ENCODE results near the gene TBC1D17. TPM values are rescaled to one million over a fixed set of nuclear protein-coding genes. Genes with fewer than 3 reads are reported as not detected.

TBC1D17 gene
- total and polyA plus RNA-seq, 7 donors: 13.4 to 41.0 (median 26.1) TPM

DNA sequence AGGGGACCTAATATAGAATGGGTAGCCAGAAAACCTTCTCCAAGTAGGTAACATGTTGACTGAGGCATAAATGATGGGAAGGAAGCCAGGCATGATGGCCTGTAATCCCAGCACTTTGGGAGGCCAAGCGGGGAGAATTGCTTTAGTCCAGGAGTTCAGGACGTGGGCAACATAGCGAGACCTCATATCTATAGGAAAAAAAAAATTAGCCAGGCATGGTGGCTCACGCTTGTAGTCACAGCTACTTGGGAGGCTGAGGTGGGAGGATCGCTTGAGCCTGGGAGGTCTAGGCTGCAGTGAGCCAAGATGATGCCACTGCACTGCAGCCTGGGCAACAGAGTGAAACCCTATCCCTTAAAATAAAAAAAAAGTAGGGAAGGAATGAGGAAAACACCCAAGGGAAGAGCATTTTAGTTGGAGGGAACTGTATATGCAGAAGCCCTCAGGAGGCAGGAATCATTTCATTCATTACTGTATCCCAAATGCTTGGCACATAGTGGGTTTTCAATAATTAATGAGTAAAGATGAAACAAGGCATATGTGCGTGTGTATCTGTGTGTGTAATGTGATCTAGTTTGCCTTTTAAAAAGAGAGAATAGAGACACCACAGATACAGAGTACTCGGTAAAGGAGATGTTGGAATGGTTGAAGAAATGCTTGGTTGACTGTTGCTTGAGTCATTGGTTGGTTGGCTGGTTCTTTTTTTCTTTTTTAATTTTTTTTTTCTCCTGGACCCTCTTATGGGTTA is 54.0 kb downstream of the TBC1D17 start:
- Histone ChIP-seq H3K4me3 (no peak overlapping the region), H3K36me3 (peaks cover 0 to 10% (median under 1%) of the 10 kb centered on the region in 4 donors), H3K9me3 (no peaks in the 10 kb centered on the region), H3K4me1 (peaks cover 0 to 27% (median 21%) of the 10 kb centered on the region in 4 donors), H3K27ac (no peak overlapping the region), H3K27me3 (no peaks in the 10 kb centered on the region)
- intact Hi-C loops (cut with DNase I): no loop called here
- TF ChIP-seq, protein P1, sequence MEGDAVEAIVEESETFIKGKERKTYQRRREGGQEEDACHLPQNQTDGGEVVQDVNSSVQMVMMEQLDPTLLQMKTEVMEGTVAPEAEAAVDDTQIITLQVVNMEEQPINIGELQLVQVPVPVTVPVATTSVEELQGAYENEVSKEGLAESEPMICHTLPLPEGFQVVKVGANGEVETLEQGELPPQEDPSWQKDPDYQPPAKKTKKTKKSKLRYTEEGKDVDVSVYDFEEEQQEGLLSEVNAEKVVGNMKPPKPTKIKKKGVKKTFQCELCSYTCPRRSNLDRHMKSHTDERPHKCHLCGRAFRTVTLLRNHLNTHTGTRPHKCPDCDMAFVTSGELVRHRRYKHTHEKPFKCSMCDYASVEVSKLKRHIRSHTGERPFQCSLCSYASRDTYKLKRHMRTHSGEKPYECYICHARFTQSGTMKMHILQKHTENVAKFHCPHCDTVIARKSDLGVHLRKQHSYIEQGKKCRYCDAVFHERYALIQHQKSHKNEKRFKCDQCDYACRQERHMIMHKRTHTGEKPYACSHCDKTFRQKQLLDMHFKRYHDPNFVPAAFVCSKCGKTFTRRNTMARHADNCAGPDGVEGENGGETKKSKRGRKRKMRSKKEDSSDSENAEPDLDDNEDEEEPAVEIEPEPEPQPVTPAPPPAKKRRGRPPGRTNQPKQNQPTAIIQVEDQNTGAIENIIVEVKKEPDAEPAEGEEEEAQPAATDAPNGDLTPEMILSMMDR (IDR thresholded peaks at IDR 0.05): no peak
- TF ChIP-seq POLR2A (IDR thresholded peaks at IDR 0.05) (no peak), POLR2AphosphoS5 (IDR thresholded peaks at IDR 0.05) (no peak), EP300 (IDR thresholded peaks at IDR 0.05) (no peak)
- no peak for DNase-seq
- WGBS, 2 donors: 95% methylated on average over 7 of the region's 7 CpGs

DNA sequence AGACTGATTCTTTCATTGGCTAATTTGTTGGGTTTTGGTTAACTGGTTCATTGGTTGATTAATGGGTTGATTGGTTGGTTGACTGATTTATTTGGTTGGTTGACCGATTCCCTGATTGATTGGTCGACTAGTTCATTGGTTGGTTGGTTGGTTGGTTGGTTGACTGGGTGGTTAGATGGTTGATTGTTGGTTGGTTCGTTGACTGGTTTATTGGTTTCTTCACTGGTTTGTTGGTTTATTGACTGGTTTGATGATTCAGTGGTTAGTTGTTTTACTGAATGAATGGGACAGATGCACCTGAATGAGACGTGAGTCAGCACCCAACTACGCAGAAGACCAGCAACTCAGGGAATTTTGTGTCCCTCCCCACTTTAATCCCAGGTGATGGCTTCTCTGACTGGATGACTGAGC is 54.5 kb downstream of the TBC1D17 start:
- Histone ChIP-seq H3K27me3 (no peaks in the 10 kb centered on the region), H3K36me3 (peaks cover 0 to 7% (median 0%) of the 10 kb centered on the region in 4 donors), H3K27ac (no peak overlapping the region), H3K4me1 (peaks cover 0 to 23% (median 18%) of the 10 kb centered on the region in 4 donors), H3K4me3 (no peak overlapping the region), H3K9me3 (no peaks in the 10 kb centered on the region)
- intact Hi-C loops (cut with DNase I): no loop called here
- 93 to 95% methylated on average over 5 of the region's 5 CpGs for WGBS, 2 donors
- no peak for TF ChIP-seq POLR2A (IDR thresholded peaks at IDR 0.05)
- TF ChIP-seq, protein P1 (IDR thresholded peaks at IDR 0.05): no peak
- no peak for TF ChIP-seq POLR2AphosphoS5 (IDR thresholded peaks at IDR 0.05)
- no peak for TF ChIP-seq EP300 (IDR thresholded peaks at IDR 0.05)
- no peak for DNase-seq

DNA sequence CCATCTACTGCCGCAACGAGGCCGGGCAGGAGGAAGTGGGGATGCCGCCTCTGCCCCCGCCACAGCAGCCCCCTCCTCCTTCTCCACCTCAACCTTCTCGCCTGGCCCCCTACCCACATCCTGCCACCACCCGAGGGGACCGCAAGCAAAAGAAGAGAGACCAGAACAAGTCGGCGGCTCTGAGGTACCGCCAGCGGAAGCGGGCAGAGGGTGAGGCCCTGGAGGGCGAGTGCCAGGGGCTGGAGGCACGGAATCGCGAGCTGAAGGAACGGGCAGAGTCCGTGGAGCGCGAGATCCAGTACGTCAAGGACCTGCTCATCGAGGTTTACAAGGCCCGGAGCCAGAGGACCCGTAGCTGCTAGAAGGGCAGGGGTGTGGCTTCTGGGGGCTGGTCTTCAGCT is 55.2 kb downstream of the TBC1D17 start:
- intact Hi-C loops (cut with DNase I): no loop called here
- DNase-seq: no peak
- no peak for TF ChIP-seq POLR2AphosphoS5 (IDR thresholded peaks at IDR 0.05)
- TF ChIP-seq EP300 (IDR thresholded peaks at IDR 0.05): no peak
- TF ChIP-seq POLR2A (IDR thresholded peaks at IDR 0.05): no peak
- TF ChIP-seq, protein P1 (IDR thresholded peaks at IDR 0.05): no peak

DNA sequence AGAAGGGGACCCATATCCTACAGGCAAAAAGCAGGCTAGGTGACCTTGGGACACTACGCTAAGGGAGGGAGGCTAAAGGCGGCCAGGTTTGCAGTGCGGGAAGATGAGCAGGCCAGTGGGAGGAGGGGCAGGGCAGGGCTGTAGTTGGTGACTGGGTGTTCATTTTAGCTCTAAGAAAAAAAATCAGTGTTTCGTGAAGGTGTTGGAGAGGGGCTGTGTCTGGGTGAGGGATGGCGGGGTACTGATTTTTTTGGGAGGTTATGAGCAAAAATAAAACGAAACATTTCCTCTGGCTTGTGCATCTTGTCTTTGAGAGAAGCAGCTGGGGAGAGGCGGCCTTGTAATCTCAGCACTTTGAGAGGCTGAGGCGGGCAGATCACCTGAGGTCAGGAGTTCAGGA is 56.1 kb downstream of the TBC1D17 start:
- Histone ChIP-seq H3K4me1 (peaks cover 0 to 15% (median 10%) of the 10 kb centered on the region in 4 donors), H3K36me3 (no peaks in the 10 kb centered on the region), H3K9me3 (no peaks in the 10 kb centered on the region), H3K27ac (no peak overlapping the region), H3K27me3 (no peaks in the 10 kb centered on the region), H3K4me3 (no peak overlapping the region)
- WGBS, 2 donors: 90% methylated on average over 8 of the region's 8 CpGs
- no peak for DNase-seq
- intact Hi-C loops (cut with DNase I): no loop called here
- TF ChIP-seq POLR2AphosphoS5 (IDR thresholded peaks at IDR 0.05) (no peak), POLR2A (IDR thresholded peaks at IDR 0.05) (no peak), EP300 (IDR thresholded peaks at IDR 0.05) (no peak)
- TF ChIP-seq, protein P1 (IDR thresholded peaks at IDR 0.05): no peak

More for the DNA sequence above, 55.2 kb downstream of the TBC1D17 start:
- H3K27ac ChIP-seq: no peak overlapping the region
- no peaks in the 10 kb centered on the region for H3K9me3 ChIP-seq
- H3K4me1 ChIP-seq: peaks cover 0 to 20% (median 15%) of the 10 kb centered on the region in 4 donors
- 81 to 93% methylated on average over 25 of the region's 25 CpGs for WGBS, 2 donors
- H3K4me3 ChIP-seq: no peak overlapping the region
- no peaks in the 10 kb centered on the region for H3K27me3 ChIP-seq
- no peaks in the 10 kb centered on the region for H3K36me3 ChIP-seq
